T47D (cell line): Measurements from ENCODE around the gene PRR20G.
"Not testable (repeated sequence)": the region's sequence is repeated elsewhere in the genome, so short reads cannot be mapped to it uniquely, and the experiment has no call there.

Experiments
- DNase-seq, 2 experiments: peaks; one replicate each; pipeline versions ENCODE4 v3.0.0 to v3.0.0-alpha.2; 2011 to 2012; ENCODE audit warnings: low read depth in 1 of 2, low spot score in 1 of 2
- JUND ChIP-seq: IDR thresholded peaks from 2 replicates; pipeline ENCODE4 v1.6.1; 2012; ENCODE audit warnings: low read depth
- in situ Hi-C: cut with HindIII; loops from 2 replicates; pipeline ENCODE4 v1.10.0; 2016; ENCODE audit warnings: low sequenced_read_pairs, low pct_unique_long_range_greater_than_20kb

Gene PRR20G

DNA sequence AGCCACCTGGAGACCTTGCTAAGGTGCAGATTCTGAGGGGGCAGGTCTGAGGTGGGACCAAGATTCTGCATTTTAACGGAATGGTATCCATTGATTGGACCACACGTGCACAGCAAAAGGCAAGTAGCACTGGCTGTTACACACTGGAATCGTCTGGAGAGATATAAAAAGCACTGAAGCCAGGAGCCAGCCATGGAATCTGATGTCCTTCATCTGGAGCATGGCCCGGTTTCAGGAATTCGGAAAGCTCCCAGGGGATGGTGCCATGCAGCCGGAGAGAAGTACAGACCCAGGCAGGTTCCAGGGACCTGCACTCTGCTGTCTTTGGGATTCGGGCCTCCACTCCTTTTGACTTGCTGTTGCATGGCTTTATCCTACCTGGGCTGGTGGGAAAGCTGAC lies 28.8 kb upstream of the PRR20G start:
- no peak for DNase-seq
- in situ Hi-C loops = no loop called here
- no peak for TF ChIP-seq JUND

DNA sequence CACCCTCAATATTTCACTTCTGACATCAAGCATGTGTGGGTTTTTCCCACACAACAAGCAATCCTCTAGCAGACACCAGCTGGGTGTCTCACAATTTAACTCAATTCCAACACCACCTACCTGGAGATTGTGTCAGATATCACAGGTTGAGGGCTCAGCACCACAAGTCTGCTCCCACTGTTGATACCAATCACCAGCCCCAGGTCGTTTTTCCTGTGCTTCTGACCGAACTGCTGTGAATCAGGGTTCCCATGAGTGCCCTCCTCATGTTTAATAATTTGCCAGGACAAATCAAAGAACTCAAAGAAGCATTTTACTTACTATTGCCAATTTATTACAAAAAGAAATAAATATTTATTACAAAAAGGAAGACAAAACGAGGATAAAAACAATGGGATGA lies 25.0 kb upstream of the PRR20G start:
- TF ChIP-seq JUND = no peak
- no peak for DNase-seq
- in situ Hi-C loops = no loop called here

DNA sequence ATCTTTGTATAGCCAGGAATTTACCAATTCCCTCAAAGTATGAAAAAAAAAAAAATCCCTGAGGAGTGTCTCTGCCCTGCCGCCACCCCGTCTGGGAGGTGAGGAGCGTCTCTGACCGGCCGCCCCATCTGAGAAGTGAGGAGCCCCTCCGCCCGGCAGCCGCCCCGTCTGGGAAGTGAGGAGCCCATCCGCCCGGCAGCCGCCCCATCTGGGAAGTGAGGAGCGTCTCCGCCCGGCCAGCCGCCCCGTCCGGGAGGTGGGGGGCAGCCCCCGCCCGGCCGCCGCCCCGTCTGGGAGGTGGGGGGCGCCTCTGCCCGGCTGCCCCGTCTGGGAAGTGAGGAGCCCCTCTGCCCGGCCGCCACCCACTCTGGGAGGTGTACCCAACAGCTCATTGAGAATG lies 21.0 kb upstream of the PRR20G start:
- in situ Hi-C loops, DNase-seq: not testable (repeated sequence)

DNA sequence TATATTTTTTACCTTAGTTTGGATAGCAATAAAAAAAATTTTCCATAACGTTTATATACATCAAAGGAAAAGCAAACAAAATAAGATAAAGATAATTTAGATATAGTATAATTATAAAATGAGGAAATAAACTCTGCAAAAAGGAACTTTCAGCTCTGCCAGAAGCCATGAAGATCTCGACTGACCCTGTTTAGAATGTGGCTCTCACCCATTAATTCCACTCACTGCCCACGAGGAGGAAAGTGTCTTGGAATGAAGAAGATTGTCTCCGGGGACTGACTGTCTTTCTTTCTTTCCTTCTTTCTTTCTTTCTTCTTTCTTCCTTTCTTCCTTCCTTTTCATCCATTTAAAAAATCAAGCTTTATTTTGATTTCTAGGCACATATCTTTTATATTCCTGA lies 20.1 kb upstream of the PRR20G start:
- no peak for TF ChIP-seq JUND
- DNase-seq = no peak

DNA sequence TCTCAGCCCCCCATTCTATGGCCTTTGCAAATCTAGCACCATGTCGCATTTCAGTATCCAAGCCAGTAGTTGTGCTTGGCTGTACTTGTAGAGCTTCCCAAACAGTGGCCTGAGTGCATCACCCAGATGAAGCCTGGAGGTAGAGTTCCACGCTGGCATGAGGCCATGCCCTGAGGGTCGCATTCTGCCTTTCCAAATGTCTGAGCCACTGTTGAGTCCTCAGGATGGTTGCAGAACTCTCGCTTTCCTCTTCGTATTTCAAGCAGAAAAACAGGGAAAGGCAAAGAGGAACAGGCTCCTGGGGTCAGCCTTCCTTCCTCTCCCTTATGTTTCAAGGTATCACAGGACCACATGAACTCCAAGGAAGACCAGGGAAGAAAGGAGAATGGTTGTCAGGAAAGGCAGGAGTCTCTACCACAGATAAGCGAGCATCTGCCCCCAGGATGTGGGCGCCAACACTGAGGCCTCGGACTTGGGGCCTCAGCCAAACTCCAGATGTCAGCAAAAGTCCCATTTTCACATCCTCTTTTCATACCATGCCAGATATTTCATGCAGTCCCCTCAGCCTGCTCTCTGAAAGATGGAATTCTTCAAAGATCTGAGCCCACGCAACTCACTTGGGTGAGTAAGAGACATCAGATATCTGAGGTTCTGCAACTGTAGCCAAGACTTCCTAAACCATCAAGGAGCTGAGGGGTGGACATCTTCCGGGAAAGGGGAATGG lies 19.4 kb upstream of the PRR20G start:
- DNase-seq = no peak
- TF ChIP-seq JUND = no peak
- in situ Hi-C loops = no loop called here

More for the DNA sequence above, 20.1 kb upstream of the PRR20G start:
- in situ Hi-C loops = no loop called here

DNA sequence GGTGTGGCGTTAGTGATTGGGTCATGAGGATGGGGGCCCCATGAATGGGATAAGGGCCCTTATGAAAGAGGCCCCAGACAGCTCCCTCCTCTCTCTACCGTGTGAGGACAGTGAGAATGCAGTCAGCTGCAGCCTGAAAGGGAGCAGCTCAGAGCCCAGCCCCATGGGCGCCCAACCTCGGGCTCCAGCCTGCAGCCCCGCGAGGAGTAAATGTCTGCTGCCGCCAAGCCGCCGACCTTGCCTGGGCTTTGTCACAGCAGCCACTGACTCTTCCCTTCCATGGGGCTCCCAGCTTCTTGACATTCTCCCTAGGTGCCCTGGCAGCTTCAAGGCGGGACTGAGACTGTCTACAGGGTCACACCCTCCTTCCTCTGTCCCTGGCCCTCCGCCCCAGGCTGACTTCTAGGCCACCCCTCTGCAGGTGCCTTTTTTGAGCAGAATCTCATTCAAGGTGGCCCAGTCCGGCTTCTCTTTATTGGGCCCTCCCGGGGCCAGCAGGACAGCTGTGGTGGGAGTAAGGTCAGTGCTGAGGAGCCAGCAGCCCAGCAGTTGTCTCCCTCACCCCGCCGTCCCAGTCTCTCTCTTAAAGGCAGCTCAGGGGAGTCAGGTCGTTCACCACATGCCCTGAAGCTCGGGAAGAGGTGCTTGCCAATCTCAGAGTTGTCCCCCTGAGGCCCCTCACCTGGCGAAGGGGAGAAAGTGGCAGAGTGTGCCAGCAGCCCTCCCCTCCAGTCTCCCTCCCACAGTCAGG lies 18.7 kb upstream of the PRR20G start:
- in situ Hi-C loops = no loop called here
- DNase-seq = no peak
- TF ChIP-seq JUND = no peak

DNA sequence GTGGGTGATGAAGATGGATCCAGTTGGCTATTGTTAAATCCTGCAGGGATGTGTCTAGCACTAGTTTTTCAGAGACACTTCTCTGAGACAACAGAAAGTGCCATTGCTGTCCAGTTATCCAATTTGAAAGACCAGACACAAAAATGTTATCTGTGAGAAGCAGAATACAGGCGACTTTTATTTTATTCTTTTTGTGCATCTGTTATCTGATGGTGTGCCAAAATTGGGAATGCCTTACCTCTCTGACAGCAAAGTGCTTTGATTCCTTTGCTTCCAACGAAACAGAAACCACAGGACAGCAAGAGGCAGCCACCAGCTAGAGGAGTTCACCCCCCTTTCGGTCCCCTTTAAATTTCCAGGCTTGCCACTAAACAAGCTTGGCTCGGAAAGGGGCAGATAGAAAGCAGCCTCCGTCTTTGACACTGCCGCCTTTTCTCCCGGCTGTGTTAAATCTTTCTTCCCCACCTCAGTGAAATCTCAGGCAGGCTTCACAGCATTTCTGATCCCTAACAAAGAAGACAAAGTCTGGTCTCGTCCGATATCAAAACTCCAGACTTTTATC lies 17.7 kb upstream of the PRR20G start:
- no peak for DNase-seq
- TF ChIP-seq JUND = no peak
- in situ Hi-C loops = no loop called here

DNA sequence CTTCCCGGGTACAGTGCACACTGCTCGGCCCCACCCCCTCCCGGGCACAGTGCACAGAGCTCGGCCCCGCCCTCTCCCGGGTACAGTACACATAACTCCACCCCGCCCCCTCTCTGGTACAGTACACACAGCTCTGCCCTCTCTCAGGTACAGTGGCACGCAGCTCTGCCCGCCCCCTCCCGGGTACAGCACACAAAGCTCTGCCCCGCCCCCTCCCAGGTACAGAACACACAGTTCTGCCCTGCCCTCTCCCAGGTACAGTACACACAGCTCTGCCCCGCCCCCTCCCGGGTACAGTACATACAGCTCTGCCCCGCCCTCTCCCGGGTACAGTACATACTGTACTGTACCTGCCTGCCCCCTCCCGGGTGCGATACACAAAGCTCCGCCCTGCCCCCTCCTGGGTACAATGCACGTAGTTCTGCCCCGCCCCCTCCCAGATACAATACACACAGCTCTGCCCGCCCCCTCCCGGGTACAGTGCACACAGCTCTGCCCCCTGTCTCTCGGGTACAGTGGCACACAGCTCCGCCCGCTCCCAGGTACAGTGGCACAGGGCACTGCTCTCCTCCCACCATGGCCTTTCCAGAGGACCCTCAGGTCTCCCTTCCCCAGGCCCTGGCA lies 16.4 kb upstream of the PRR20G start:
- DNase-seq = peak; percentile 51 to 97
- TF ChIP-seq JUND = no peak
- in situ Hi-C loops = no loop called here

DNA sequence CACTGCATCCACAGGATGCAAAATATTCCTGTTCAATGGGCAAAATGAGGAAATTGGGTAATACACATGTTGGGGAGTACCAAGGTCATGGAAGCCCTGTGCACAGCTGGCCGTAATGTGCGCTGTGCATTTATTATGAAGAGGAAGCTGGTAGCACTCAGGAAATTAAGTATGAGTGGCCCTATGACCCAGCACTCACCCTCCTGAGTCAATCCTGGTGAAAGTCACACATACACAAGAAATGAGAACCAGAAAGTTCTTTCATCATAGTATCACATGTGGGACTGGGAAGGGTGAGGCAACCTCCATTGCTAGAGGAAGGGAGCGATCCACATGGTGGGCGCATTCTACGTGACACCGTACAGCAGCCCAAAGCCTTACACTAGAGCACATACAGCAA lies 11.4 kb upstream of the PRR20G start:
- TF ChIP-seq JUND = no peak
- DNase-seq = no peak
- in situ Hi-C loops = no loop called here

DNA sequence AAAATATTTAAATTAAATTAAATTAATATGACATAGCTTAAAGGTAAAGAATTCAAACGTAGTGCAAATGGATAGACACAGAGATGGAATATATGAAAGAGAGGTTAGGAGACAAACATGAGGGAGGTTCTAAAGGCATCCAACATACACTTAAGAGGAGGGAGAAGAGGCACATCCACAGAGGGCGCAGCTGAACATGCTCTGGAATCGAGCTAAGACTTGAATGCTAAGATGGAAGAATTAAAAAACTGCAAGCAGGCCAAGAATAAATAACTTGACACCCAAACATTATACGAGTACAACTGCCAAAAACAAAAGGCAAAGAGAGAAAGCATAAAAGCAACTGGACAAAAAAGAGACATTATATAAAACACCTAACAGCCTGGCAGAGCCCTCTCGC lies 9.1 kb upstream of the PRR20G start:
- no peak for TF ChIP-seq JUND
- in situ Hi-C loops = no loop called here
- DNase-seq = no peak

DNA sequence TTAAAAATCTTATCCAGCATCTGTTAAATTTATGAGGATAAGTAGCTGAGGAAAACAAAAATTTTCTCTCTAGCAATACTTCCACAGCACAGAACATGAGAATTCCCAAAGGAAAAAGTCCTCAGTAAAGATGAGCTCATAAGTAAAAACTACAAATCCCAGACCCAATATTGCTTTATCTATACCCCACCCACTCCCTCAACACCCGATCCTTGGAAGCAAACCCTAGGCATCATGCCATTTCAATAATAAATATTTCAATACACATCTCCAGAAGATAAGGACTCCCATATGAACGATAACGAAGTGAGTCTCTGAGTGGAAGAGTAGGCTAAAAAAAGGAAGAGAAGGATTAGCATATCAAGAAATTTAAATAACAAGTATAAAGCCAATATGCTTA lies 8.3 kb upstream of the PRR20G start:
- TF ChIP-seq JUND = no peak
- no peak for DNase-seq
- in situ Hi-C loops = no loop called here

DNA sequence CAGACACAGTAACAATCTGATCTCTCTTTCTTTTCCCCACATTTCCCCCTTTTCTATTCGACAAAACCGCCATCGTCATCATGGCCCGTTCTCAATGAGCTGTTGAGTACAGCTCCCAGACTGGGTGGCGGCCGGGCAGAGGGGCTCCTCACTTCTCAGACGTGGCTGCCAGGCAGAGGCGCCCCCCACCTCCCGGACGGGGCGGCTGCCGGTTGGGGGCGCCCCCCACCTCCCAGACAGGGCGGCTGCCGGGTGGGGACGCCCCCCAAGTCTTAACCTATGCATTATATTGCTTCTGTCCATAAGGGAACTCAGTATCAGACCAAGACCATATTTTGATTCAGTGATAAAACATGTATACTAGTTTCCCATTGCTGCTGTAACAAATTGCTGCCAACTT lies 5.8 kb upstream of the PRR20G start:
- in situ Hi-C loops, DNase-seq: not testable (repeated sequence)

DNA sequence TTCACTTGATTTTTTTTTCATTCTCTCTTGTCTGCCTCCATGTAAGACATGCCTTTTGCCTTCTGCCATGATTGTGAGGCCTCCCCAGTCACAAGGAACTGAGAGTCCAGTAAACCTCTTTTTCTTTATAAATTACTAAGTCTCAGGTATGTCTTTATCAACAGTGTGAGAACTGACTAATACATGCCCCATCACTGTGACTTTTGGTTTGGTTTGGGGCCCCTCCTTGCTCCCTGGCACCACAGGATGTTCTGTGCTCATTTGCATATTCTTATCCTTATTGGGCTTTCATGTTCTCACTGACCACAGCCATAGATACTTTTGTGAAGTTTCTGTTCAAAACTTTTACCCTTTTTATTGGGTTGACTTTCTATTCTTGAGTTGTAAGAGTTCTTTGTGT lies 3.8 kb upstream of the PRR20G start:
- no peak for DNase-seq
- no peak for TF ChIP-seq JUND
- in situ Hi-C loops = no loop called here
